Trophoblast cell (in vitro differentiated cells and primary cell): ENCODE measurements around the gene AOAH.

Experiments used
- DNase-seq, 2 donors: peaks; one replicate each; pipeline ENCODE4 v3.0.0-alpha.2; 2016
- H2AFZ ChIP-seq: 2 replicates; pipeline ENCODE4 v1.6.1; 2013; ENCODE audit warnings: low read length, moderate library complexity, mild to moderate bottlenecking; ENCODE audit not compliant: insufficient read depth, poor library complexity
- H2AK5ac ChIP-seq: 2 replicates; pipeline ENCODE4 v1.6.1; 2013; ENCODE audit warnings: mild to moderate bottlenecking, low read length
- H2BK120ac ChIP-seq: 2 replicates; pipeline ENCODE4 v1.6.1; 2013; ENCODE audit warnings: low read length, mild to moderate bottlenecking, moderate library complexity; ENCODE audit not compliant: insufficient read depth, poor library complexity
- H2BK12ac ChIP-seq: 2 replicates; pipeline ENCODE4 v1.6.1; 2013; ENCODE audit warnings: mild to moderate bottlenecking, low read length, moderate library complexity
- H2BK5ac ChIP-seq: 2 replicates; pipeline ENCODE4 v1.6.1; 2013; ENCODE audit warnings: low read length, low read depth, moderate library complexity, mild to moderate bottlenecking; ENCODE audit not compliant: poor library complexity
- H3K14ac ChIP-seq: 2 replicates; pipeline ENCODE4 v1.6.1; 2013; ENCODE audit warnings: mild to moderate bottlenecking, low read length
- H3K18ac ChIP-seq: 2 replicates; pipeline ENCODE4 v1.6.1; 2013; ENCODE audit warnings: mild to moderate bottlenecking, low read length
- H3K23ac ChIP-seq: 2 replicates; pipeline ENCODE4 v1.6.1; 2013; ENCODE audit warnings: low read length
- H3K27ac ChIP-seq: 2 replicates; pipeline ENCODE4 v1.5.1; 2013; ENCODE audit warnings: low read depth, mild to moderate bottlenecking, inconsistent platforms, low read length, moderate library complexity
- H3K27me3 ChIP-seq: 2 replicates; pipeline ENCODE4 v1.6.1; 2013; ENCODE audit warnings: inconsistent platforms, mild to moderate bottlenecking, low read length, moderate library complexity; ENCODE audit not compliant: insufficient read depth
- H3K36me3 ChIP-seq, 2 experiments: 1 replicate in 1 of 2; 2 replicates in 1 of 2; pipeline ENCODE4 v1.6.1; 2013; ENCODE audit warnings: low read length in 2 of 2, mild to moderate bottlenecking in 2 of 2, moderate library complexity in 1 of 2; ENCODE audit not compliant: insufficient read depth in 2 of 2, control insufficient read depth in 1 of 2
- H3K4ac ChIP-seq: 2 replicates; pipeline ENCODE4 v1.6.1; 2013; ENCODE audit warnings: low read depth, mild to moderate bottlenecking, low read length, moderate library complexity
- H3K4me1 ChIP-seq, 2 experiments: 1 replicate in 1 of 2; 2 replicates in 1 of 2; pipeline ENCODE4 v1.6.1; 2013; ENCODE audit warnings: low read length in 2 of 2, mild to moderate bottlenecking in 2 of 2, moderate library complexity in 1 of 2; ENCODE audit not compliant: insufficient read depth in 2 of 2, control insufficient read depth in 1 of 2
- H3K4me2 ChIP-seq: 2 replicates; pipeline ENCODE4 v1.6.1; 2013; ENCODE audit warnings: inconsistent platforms, mild to moderate bottlenecking, low read length, moderate library complexity
- H3K4me3 ChIP-seq: 2 replicates; pipeline ENCODE4 v1.5.1; 2013; ENCODE audit warnings: mild to moderate bottlenecking, low read depth, low read length, inconsistent platforms
- H3K79me1 ChIP-seq: one replicate; pipeline ENCODE4 v1.6.1; 2013; ENCODE audit warnings: low read length
- H3K79me2 ChIP-seq: 2 replicates; pipeline ENCODE4 v1.6.1; 2013; ENCODE audit warnings: low read length, mild to moderate bottlenecking; ENCODE audit not compliant: control insufficient read depth, insufficient read depth, poor library complexity
- H3K9ac ChIP-seq: 2 replicates; pipeline ENCODE4 v1.6.1; 2013; ENCODE audit warnings: mild to moderate bottlenecking, low read length
- H3K9me3 ChIP-seq: 2 replicates; pipeline ENCODE4 v1.6.1; 2013; ENCODE audit warnings: low read depth, mild to moderate bottlenecking, control low read depth, inconsistent platforms, low read length; ENCODE audit not compliant: insufficient read depth
- H4K12ac ChIP-seq: 2 replicates; pipeline ENCODE4 v1.6.1; 2013; ENCODE audit warnings: low read depth, mild to moderate bottlenecking, low read length, moderate library complexity
- H4K8ac ChIP-seq: 2 replicates; pipeline ENCODE4 v1.6.1; 2013; ENCODE audit warnings: low read depth, mild to moderate bottlenecking, low read length, moderate library complexity
- H4K91ac ChIP-seq: one replicate; pipeline ENCODE4 v1.6.1; 2013; ENCODE audit warnings: low read depth, mild to moderate bottlenecking, low read length, moderate library complexity
- WGBS: extraction: QIAGEN DNeasy Blood & Tissue Kit; methylation state at CpG from one replicate; pipeline ENCODE4 v1.1.7; 2013; ENCODE audit warnings: missing lambda C conversion rate; ENCODE audit not compliant: insufficient read length, insufficient coverage; ENCODE audit errors: extremely low coverage; 5-methylcytosine and 5-hydroxymethylcytosine counted together

Gene AOAH

DNA sequence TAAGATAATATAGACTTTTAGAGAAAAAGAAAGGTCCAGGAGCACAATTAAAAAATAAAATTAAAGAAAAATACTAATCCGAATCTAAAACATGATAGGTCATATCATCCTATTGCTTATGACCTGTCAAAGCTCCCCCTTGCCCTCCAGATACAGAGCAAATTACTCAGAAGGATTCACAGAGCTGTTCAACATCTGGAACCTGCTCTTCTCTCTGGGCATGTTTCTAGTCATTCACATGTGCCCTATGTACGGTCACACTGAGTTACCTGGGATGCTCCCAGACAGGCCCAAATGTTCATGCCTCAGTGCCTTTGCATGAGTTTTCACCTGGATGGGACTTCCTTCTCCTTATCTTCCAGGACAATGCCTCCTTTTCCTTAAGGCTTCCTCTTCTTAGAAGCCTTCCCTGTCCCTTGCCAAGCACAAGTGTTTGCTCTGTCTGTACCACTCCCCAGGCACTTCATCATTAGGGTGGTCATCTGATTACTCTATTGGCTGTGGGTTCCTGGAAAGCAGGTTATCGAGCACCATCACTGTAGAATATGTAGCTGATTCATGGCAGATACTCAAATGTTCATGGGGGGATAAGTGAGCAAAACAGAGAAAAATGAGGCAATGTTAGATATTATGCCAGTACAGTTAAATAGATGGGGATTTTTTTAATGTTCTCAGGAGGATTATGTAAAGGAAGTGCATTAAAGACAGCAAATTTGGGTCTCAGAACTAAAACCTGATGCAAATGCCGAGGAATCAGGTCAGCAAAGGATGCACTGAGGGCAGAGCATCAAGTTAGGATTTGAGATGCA lies 12.0 kb upstream of the AOAH start:
- Histone ChIP-seq H2AK5ac (no peak overlapping the region), H2BK12ac (no peak overlapping the region), H3K9me3 (no peaks in the 10 kb centered on the region), H2BK120ac (no peak overlapping the region), H3K4me2 (no peak overlapping the region), H3K36me3 (no peaks in the 10 kb centered on the region), H3K4me1 (no peaks in the 10 kb centered on the region), H2AFZ (no peak overlapping the region), H3K79me1 (no peaks in the 10 kb centered on the region), H3K23ac (no peak overlapping the region), H3K18ac (no peak overlapping the region), H3K27ac (no peak overlapping the region), H3K4ac (no peak overlapping the region), H3K4me3 (no peak overlapping the region), H2BK5ac (no peak overlapping the region), H4K12ac (no peak overlapping the region), H3K9ac (no peak overlapping the region), H3K14ac (no peak overlapping the region), H3K27me3 (no peaks in the 10 kb centered on the region), H4K91ac (no peak overlapping the region), H3K79me2 (no peaks in the 10 kb centered on the region), H4K8ac (no peak overlapping the region)
- no peak for DNase-seq
- WGBS, result no CpG with 5 or more reads among the region's 4 CpGs

DNA sequence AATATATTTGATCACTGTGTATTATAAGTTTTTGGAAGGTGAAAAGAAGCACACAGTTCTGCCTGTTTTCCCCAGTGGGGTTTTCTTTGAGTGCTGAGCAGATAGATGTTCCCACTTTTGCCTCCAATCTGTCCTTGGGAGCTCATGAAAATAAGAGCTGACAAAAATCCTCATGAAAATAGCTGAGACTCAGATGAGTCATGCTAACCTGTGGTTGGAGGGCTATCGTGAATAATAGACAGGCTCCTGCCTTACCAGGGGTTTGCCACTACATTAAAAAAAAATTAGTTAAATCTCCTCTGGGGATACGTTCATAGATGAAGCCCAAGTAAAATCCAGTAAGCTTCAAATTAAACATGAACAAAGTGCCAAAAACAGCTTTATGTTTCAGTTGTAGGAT lies 10.9 kb upstream of the AOAH start:
- Histone ChIP-seq H2BK5ac (no peak overlapping the region), H4K8ac (no peak overlapping the region), H3K27me3 (no peaks in the 10 kb centered on the region), H2AFZ (no peak overlapping the region), H2BK12ac (no peak overlapping the region), H3K79me1 (no peaks in the 10 kb centered on the region), H3K14ac (no peak overlapping the region), H3K27ac (no peak overlapping the region), H3K4me2 (no peak overlapping the region), H3K23ac (no peak overlapping the region), H3K4me1 (no peaks in the 10 kb centered on the region), H3K18ac (no peak overlapping the region), H3K4ac (no peak overlapping the region), H4K12ac (no peak overlapping the region), H3K9me3 (no peaks in the 10 kb centered on the region), H3K79me2 (no peaks in the 10 kb centered on the region), H3K4me3 (no peak overlapping the region), H3K9ac (no peak overlapping the region), H3K36me3 (no peaks in the 10 kb centered on the region), H4K91ac (no peak overlapping the region), H2BK120ac (no peak overlapping the region), H2AK5ac (no peak overlapping the region)
- no CpG with 5 or more reads among the region's 2 CpGs for WGBS
- no peak for DNase-seq

DNA sequence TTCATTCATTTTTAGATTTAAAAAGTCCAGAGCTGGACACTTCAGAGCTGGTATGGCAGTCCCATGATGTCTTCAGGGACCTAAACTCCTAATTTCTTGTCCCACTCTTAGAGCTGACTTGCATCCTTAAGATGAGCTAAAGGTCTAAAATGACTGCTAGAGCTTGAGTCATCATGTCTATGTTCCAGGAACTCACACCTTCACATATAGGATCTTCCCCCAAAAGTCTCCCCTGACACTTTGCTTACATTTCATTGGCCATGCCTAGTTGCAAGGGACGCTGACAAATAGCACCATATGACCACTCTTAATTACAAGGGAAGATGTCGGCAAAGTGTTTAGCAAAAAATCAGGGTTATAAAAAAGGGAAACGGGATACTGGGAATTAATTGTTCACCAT lies 10.4 kb upstream of the AOAH start:
- no peak overlapping the region for H3K14ac ChIP-seq
- no peak overlapping the region for H2AFZ ChIP-seq
- H3K4me2 ChIP-seq, result no peak overlapping the region
- no peaks in the 10 kb centered on the region for H3K79me1 ChIP-seq
- H3K27me3 ChIP-seq, result no peaks in the 10 kb centered on the region
- no peak overlapping the region for H2AK5ac ChIP-seq
- H3K27ac ChIP-seq, result no peak overlapping the region
- H2BK5ac ChIP-seq, result no peak overlapping the region
- no peak overlapping the region for H3K18ac ChIP-seq
- H3K36me3 ChIP-seq, result no peaks in the 10 kb centered on the region
- DNase-seq, result no peak
- no peak overlapping the region for H3K23ac ChIP-seq
- no peak overlapping the region for H2BK120ac ChIP-seq
- no peak overlapping the region for H2BK12ac ChIP-seq
- no peak overlapping the region for H4K8ac ChIP-seq
- no peaks in the 10 kb centered on the region for H3K79me2 ChIP-seq
- no peak overlapping the region for H3K9ac ChIP-seq
- no CpG with 5 or more reads among the region's 3 CpGs for WGBS
- H3K4me3 ChIP-seq, result no peak overlapping the region
- H3K4me1 ChIP-seq, result no peaks in the 10 kb centered on the region
- no peak overlapping the region for H3K4ac ChIP-seq
- no peaks in the 10 kb centered on the region for H3K9me3 ChIP-seq
- no peak overlapping the region for H4K12ac ChIP-seq
- H4K91ac ChIP-seq, result no peak overlapping the region

DNA sequence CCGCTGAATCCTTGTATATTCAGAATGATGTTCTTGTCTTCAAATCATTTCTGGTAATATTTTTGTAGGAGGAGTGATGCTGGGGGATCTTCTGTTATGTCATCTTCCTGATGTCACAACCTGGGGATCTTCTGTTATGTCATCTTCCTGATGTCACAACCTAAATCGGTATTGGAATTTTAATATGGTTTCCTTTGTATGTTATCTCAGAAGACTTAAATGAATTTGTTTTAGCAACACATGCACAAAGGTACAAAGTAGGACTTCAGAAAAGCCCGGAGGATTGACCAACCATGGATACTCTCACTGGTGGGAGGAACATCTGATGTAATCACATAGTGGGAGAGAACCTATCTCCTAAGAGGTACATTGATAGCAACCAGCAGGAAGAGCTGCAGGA lies 9.1 kb upstream of the AOAH start:
- no peak overlapping the region for H3K27ac ChIP-seq
- H3K4me2 ChIP-seq, result no peak overlapping the region
- H2AFZ ChIP-seq, result no peak overlapping the region
- H3K4ac ChIP-seq, result no peak overlapping the region
- H3K14ac ChIP-seq, result no peak overlapping the region
- WGBS, result no CpG with 5 or more reads among the region's 3 CpGs
- H2BK12ac ChIP-seq, result no peak overlapping the region
- no peak overlapping the region for H2BK5ac ChIP-seq
- H3K9ac ChIP-seq, result no peak overlapping the region
- H2AK5ac ChIP-seq, result no peak overlapping the region
- no peak overlapping the region for H3K23ac ChIP-seq
- no peaks in the 10 kb centered on the region for H3K79me1 ChIP-seq
- H3K4me3 ChIP-seq, result no peak overlapping the region
- H2BK120ac ChIP-seq, result no peak overlapping the region
- H4K91ac ChIP-seq, result no peak overlapping the region
- H3K79me2 ChIP-seq, result no peaks in the 10 kb centered on the region
- no peaks in the 10 kb centered on the region for H3K4me1 ChIP-seq
- no peak for DNase-seq
- H4K8ac ChIP-seq, result no peak overlapping the region
- H3K27me3 ChIP-seq, result no peaks in the 10 kb centered on the region
- no peak overlapping the region for H3K18ac ChIP-seq
- H3K9me3 ChIP-seq, result no peaks in the 10 kb centered on the region
- no peak overlapping the region for H4K12ac ChIP-seq
- H3K36me3 ChIP-seq, result no peaks in the 10 kb centered on the region
